Neutrophil (primary cell): ENCODE data around the gene LZTR1.
"Not testable (repeated sequence)": the region's sequence is repeated elsewhere in the genome, so short reads cannot be mapped to it uniquely, and the experiment has no call there.

Source experiments
- H3K27ac ChIP-seq: fragments of 200-600 bp; sonication (generic); 2 replicates; pipeline ENCODE4 v1.5.1; 2016; ENCODE audit warnings: mild to moderate bottlenecking, moderate library complexity
- H3K27me3 ChIP-seq: fragments of 200-600 bp; sonication (generic); 2 replicates; pipeline ENCODE4 v1.6.0; 2016; ENCODE audit warnings: mild to moderate bottlenecking
- H3K36me3 ChIP-seq: fragments of 200-600 bp; sonication (generic); 2 replicates; pipeline ENCODE4 v1.5.1; 2017
- H3K4me1 ChIP-seq, 2 experiments: fragments of 200-600 bp in 1 of 2; sonication (generic) in 1 of 2; 1 replicate in 1 of 2; 2 replicates in 1 of 2; pipeline versions ENCODE4 v1.5.1 to v1.6.1; 2013 to 2016; ENCODE audit warnings: low read depth in 1 of 2, low read length in 1 of 2, mild to moderate bottlenecking in 1 of 2, moderate library complexity in 1 of 2; ENCODE audit not compliant: control insufficient read depth in 1 of 2, insufficient read depth in 1 of 2
- H3K4me3 ChIP-seq, 2 experiments: fragments of 200-600 bp in 1 of 2; sonication (generic) in 1 of 2; 1 replicate in 1 of 2; 2 replicates in 1 of 2; pipeline ENCODE4 v1.5.1; 2013 to 2016; ENCODE audit warnings: low read depth in 1 of 2, low read length in 1 of 2, mild to moderate bottlenecking in 1 of 2, moderate library complexity in 1 of 2
- H3K9me3 ChIP-seq: fragments of 200-600 bp; sonication (generic); 2 replicates; pipeline ENCODE4 v1.5.1; 2016
- TF ChIP-seq, protein P1 (sequence below): fragments of 200-600 bp; sonication (generic); IDR thresholded peaks from 2 replicates; pipeline ENCODE4 v1.5.1; 2016; ENCODE audit warnings: antibody characterized with exemption

Gene LZTR1

DNA sequence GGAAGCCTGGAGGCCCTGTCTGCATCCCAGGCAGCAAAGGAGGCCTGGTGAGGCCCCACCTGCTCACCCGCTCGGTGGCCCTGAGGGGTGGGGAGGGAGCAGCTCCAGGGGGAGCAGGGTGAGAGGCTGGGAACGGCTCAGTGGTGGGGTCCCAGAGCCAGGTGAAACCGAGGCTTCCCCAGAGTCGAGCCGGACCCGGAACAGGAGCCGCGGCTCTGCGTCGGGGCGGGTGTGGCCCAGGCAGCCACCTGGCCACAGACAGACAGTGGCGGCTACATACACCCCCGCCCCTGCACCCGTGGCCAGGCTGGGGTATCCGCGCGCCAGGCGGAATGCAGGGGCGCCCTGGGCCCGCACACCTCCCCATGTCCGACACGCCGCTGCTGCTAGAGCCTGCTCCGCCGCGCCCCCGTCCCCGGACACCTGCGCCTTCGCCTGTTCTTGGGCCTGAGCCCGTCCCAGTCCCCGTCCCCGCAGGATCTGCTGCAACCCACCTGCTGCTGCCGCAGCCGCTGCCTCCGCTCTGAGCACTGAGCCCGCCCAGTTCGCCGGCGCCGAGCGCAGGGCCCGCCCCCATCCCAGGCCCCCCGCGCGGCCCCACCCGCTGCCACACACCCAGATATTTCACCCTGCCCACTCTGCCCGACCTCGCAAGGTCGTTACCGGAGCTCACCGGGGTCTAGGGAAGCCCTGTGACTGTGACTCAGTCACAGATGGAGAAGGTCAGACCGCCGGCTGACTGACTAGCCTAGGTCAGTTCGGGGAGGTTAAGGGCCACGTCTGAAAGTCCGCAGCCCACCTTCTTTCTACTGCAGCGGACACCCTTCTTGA, 50.2 kb downstream of the LZTR1 start, which contains the start of gene SLC7A4:
SLC7A4 (minus strand) TSS at position 525 of the 831 bp plus-strand sequence. CDS start 749 bp downstream, outside the sequence.
- TF ChIP-seq, protein P1, sequence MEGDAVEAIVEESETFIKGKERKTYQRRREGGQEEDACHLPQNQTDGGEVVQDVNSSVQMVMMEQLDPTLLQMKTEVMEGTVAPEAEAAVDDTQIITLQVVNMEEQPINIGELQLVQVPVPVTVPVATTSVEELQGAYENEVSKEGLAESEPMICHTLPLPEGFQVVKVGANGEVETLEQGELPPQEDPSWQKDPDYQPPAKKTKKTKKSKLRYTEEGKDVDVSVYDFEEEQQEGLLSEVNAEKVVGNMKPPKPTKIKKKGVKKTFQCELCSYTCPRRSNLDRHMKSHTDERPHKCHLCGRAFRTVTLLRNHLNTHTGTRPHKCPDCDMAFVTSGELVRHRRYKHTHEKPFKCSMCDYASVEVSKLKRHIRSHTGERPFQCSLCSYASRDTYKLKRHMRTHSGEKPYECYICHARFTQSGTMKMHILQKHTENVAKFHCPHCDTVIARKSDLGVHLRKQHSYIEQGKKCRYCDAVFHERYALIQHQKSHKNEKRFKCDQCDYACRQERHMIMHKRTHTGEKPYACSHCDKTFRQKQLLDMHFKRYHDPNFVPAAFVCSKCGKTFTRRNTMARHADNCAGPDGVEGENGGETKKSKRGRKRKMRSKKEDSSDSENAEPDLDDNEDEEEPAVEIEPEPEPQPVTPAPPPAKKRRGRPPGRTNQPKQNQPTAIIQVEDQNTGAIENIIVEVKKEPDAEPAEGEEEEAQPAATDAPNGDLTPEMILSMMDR: no peak
- Histone ChIP-seq H3K4me3 (no peak within 1 kb of the TSS), H3K27me3 (peaks cover 63% of the 10 kb centered on the region), H3K9me3 (no peaks in the 10 kb centered on the region), H3K4me1 (no peaks in the 10 kb centered on the region), H3K27ac (no peak within 1 kb of the TSS), H3K36me3 (no peaks in the 10 kb centered on the region)

DNA sequence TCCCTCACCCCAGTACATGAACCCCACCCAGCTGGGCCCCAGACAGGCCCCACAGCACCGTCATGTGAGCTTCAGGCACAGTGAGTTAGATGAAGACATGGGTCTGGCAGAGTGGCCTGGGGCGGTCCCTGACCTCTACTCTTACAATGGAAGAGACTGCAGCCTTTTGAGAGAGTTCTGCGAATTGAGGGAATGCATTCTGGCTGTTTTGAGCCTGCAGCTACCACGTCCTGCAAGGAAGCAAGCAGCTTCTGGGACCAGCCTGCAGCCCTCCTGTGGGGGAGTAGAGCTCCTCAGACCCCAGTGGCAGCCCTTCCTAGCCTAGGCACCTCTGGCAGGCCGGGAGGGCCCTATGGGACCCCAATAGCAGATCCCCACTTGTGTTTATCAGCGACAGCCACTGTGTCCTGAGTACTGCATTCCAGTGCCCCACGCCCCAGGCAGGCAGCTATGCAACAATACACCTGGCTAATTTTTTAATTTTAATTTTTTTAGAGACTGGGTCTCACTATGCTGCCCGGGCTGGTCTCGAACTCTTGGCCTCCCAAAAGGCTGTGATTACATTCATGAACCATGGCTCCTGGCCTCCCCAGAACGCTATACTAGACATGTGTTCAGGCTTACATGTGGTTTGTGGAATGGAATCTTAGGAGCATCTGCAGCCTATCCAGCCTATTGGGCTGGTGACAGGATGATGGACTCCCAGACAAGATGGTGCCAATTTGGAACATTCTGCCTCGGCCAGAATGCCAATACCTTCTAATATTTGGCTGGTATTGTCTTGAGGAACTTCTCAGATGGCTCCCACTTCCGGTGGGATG, 51.0 kb downstream of the LZTR1 start:
- Histone ChIP-seq H3K36me3 (no peaks in the 10 kb centered on the region), H3K4me3 (no peak overlapping the region), H3K27ac (no peak overlapping the region), H3K4me1 (no peaks in the 10 kb centered on the region), H3K9me3 (no peaks in the 10 kb centered on the region), H3K27me3 (peaks cover 71% of the 10 kb centered on the region)
- TF ChIP-seq, protein P1: no peak

DNA sequence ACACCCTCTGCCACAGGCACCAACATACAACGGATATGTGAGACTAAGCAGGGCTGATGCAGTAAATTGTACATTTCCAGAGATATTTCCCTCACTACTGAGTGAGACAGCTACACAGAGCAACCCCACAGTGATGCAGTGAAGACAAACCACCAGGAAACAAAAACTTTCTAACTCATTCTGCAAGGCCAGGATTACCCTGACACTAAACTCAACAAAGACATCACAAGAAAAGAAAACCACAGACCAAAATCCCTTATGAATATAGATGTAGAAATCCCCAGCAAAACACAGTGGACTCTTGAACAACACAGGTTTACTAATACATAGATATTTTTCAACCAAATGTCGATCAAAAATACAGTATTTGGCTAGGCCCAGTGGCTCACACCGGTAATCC, 51.8 kb downstream of the LZTR1 start:
- H3K36me3 ChIP-seq: no peaks in the 10 kb centered on the region
- TF ChIP-seq, protein P1: no peak
- H3K4me1 ChIP-seq: no peaks in the 10 kb centered on the region
- no peak overlapping the region for H3K4me3 ChIP-seq
- no peak overlapping the region for H3K27ac ChIP-seq
- H3K27me3 ChIP-seq: peaks cover 71% of the 10 kb centered on the region
- no peaks in the 10 kb centered on the region for H3K9me3 ChIP-seq

DNA sequence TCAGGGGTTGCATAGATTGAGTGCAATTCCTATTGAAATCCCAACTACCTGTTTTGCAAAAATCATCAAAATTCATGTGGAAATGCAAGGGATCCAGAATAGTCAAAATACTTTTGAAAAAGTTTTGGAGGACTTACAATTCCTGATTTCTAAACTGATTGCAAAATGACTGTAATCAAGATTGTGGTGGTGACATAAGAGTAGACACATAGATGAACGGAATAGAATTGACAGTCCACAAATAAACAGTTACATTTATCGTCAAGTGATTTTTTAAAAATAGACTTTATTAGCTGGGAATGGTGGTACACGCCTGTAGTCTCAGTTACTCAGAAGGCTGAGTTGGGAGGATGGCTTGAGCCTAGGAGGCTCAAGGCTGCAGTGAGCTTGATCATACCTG, 52.9 kb downstream of the LZTR1 start:
- H3K36me3 ChIP-seq: no peaks in the 10 kb centered on the region
- TF ChIP-seq, protein P1: no peak
- H3K9me3 ChIP-seq: no peaks in the 10 kb centered on the region
- H3K4me3 ChIP-seq: no peak overlapping the region
- H3K4me1 ChIP-seq: no peaks in the 10 kb centered on the region
- H3K27ac ChIP-seq: no peak overlapping the region
- peaks cover 64% of the 10 kb centered on the region for H3K27me3 ChIP-seq

DNA sequence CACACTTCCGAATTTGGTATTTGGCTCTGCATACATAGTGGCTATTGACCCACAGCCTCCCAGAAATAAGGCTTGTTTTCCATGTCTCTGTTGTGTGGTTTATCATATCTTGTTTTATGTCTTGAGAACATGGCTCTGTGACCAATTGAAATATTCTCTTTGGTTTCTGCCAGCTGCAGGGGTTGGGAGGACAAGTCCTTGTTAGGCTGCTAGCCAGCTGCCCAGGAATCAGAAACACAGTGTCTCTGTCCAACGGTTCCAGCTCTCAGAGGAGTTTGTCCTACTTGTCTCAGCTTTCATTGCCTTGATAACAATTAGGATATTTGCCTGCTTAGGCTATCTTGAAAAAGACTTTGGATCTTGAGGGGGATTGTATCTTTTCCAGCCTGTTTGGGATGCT, 56.3 kb downstream of the LZTR1 start:
- Histone ChIP-seq H3K4me1 (no peaks in the 10 kb centered on the region), H3K36me3 (no peaks in the 10 kb centered on the region), H3K27ac (no peak overlapping the region), H3K9me3 (no peaks in the 10 kb centered on the region), H3K4me3 (no peak overlapping the region), H3K27me3 (peaks cover 38% of the 10 kb centered on the region)
- TF ChIP-seq, protein P1: no peak

DNA sequence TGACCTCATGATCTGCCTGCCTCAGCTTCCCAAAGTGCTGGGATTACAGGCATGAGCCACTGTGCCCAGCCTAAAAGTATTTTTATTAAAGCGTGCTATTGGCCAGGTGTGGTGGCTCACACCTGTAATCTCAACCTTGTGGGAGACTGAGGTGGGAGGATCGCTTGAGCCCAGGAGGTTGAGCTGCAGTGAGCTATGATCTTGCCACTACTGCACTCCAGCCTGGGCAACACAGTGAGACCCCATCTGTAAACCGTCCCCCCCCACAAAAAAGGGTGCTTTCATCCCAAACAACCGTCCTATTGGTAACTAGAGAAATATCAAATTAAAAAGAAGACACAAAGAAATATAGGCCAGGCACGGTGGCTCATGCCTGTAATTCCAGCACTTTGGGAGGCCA, 57.1 kb downstream of the LZTR1 start:
- not testable (repeated sequence) for H3K4me1 ChIP-seq, H3K36me3 ChIP-seq, H3K4me3 ChIP-seq, H3K9me3 ChIP-seq, H3K27ac ChIP-seq
- peaks cover 38% of the 10 kb centered on the region for H3K27me3 ChIP-seq
